Fibroblast of lung (primary cell): Measurements from ENCODE around the gene USP6NL. TPM values are rescaled to one million over a fixed set of nuclear protein-coding genes. Genes with fewer than 3 reads are reported as not detected.
"Not testable (repeated sequence)": the region's sequence is repeated elsewhere in the genome, so short reads cannot be mapped to it uniquely, and the experiment has no call there.

Source experiments
- DNase-seq, 2 donors: peaks; one replicate each; pipeline versions ENCODE4 v3.0.0 to v3.0.0-alpha.2; 2010; ENCODE audit warnings: low read depth in 2 of 2
- H2AFZ ChIP-seq: 2 replicates; pipeline ENCODE4 v1.5.1; 2012; ENCODE audit warnings: low read length, control low read depth, inconsistent platforms
- H3K27ac ChIP-seq: 2 replicates; pipeline ENCODE4 v1.5.1; 2011; ENCODE audit warnings: low read length, control low read depth; ENCODE audit not compliant: insufficient read depth
- H3K27me3 ChIP-seq: 2 replicates; pipeline ENCODE4 v1.5.1; 2011; ENCODE audit warnings: mild to moderate bottlenecking, low read length; ENCODE audit not compliant: control insufficient read depth, insufficient read depth
- H3K36me3 ChIP-seq: 2 replicates; pipeline ENCODE4 v1.5.1; 2011; ENCODE audit warnings: low read length; ENCODE audit not compliant: control insufficient read depth, insufficient read depth
- H3K4me1 ChIP-seq: 2 replicates; pipeline ENCODE4 v1.5.1; 2011; ENCODE audit warnings: low read length; ENCODE audit not compliant: control insufficient read depth, insufficient read depth; ENCODE audit errors: extremely low read depth
- H3K4me2 ChIP-seq: 2 replicates; pipeline ENCODE4 v1.5.1; 2011; ENCODE audit warnings: low read length, control low read depth; ENCODE audit not compliant: insufficient read depth; ENCODE audit errors: extremely low read depth
- H3K4me3 ChIP-seq, 4 experiments: fragments of 200-600 bp in 1 of 4; sonication (generic) in 1 of 4; replicated peaks in 1 of 4; 2 replicates each; pipeline ENCODE4 v1.5.1; 2011 to 2016; ENCODE audit warnings: low read length in 4 of 4, low read depth in 3 of 4, mild to moderate bottlenecking in 3 of 4, control low read depth in 2 of 4, inconsistent platforms in 1 of 4, mixed read lengths in 1 of 4; ENCODE audit not compliant: insufficient read depth in 1 of 4; ENCODE audit errors: control extremely low read depth in 1 of 4
- H3K79me2 ChIP-seq: 2 replicates; pipeline ENCODE4 v1.5.1; 2012; ENCODE audit warnings: mild to moderate bottlenecking, low read length, inconsistent platforms; ENCODE audit not compliant: control insufficient read depth, insufficient read depth
- H3K9ac ChIP-seq: 2 replicates; pipeline ENCODE4 v1.5.1; 2011; ENCODE audit warnings: mild to moderate bottlenecking, low read length, control low read depth; ENCODE audit not compliant: insufficient read depth
- H3K9me3 ChIP-seq: 2 replicates; pipeline ENCODE4 v1.5.1; 2012; ENCODE audit warnings: low read depth, low read length; ENCODE audit not compliant: control insufficient read depth, insufficient read depth
- H4K20me1 ChIP-seq: 2 replicates; pipeline ENCODE4 v1.5.1; 2011; ENCODE audit warnings: low read length; ENCODE audit not compliant: control insufficient read depth, insufficient read depth; ENCODE audit errors: extremely low read depth
- CTCF ChIP-seq, 2 donors: IDR thresholded peaks in 1 of 2; conservative IDR thresholded peaks in 1 of 2; 1 replicate in 1 of 2; 2 replicates in 1 of 2; pipeline ENCODE4 v1.5.1; 2011 to 2012; ENCODE audit warnings: low read length in 2 of 2, control low read depth in 1 of 2, inconsistent platforms in 1 of 2, low read depth in 1 of 2, mild to moderate bottlenecking in 1 of 2
- EZH2 ChIP-seq: IDR thresholded peaks from 2 replicates; pipeline ENCODE4 v1.5.1; 2012; ENCODE audit warnings: low read length, control low read depth, mild to moderate bottlenecking; ENCODE audit errors: missing control alignments
- polyA plus RNA-seq, 2 donors: library from polyadenylated mRNA; depleted of rRNA in 1 of 2; stranded (reverse) in 1 of 2; unstranded in 1 of 2; fragments of >200 nt; gene quantifications; 2 replicates each; pipeline ENCODE4 v1.2.1, GENCODE V29; 2011 to 2012; ENCODE audit warnings: missing spikeins in 1 of 2
- total RNA-seq: library from RNA; depleted of rRNA; stranded (reverse); fragments of >200 nt; gene quantifications from 2 replicates; pipeline ENCODE4 v1.2.1, GENCODE V29; 2014

The USP6NL gene
- total and polyA plus RNA-seq, 2 donors (not counting 1 experiment from before 2014, with no cell fraction given): 8.9 to 13.4 TPM

DNA sequence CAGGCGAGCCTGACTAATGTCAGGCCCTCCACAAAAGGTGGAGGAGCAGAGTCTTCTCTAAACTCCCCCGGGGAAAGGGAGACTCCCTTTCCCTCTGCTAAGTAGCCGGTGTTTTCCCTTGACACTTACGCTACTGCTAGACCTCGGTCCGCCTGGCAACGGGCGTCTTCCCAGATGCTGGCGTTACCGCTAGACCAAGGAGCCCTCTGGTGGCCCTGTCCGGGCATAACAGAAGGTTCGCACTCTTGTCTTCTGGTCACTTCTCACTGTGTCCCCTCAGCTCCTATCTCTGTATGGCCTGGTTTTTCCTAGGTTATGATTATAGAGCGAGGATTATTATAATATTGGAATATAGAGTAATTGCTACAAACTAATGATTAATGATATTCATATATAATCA lies 116.5 kb downstream of the USP6NL start:
- not testable (repeated sequence) for H3K79me2 ChIP-seq, H3K9ac ChIP-seq, H3K4me3 ChIP-seq, H3K27me3 ChIP-seq, H3K9me3 ChIP-seq, H3K36me3 ChIP-seq, H4K20me1 ChIP-seq, H2AFZ ChIP-seq, H3K4me2 ChIP-seq, H3K27ac ChIP-seq, H3K4me1 ChIP-seq
- peak; percentile 6 to 11 for DNase-seq
- TF ChIP-seq CTCF (conservative IDR thresholded peaks at IDR 0.05 in 1 of 2, IDR thresholded peaks at IDR 0.05 in 1 of 2; ENCODE audit: low read depth in 1 of 2, low read length in 2 of 2): peak; percentile 34 to 36

DNA sequence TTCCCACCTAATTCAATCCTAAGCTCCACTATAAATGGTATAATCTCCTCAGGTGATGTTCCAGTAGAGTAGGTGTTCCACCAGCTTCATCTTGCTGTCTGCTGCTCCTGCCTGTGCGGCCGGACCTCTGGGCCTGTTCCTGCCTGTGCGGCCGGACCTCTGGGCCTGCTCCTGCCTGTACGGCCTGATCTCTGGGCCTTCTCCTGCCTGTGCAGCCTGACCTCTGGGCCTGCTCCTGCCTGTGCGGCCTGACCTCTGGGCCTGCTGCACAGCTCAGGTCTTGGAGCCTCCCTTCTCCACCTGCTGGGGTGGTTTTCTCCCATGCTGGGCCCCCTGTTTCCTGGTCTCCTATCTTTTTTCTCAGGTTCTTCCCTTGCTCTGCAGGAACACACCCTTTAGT lies 117.8 kb downstream of the USP6NL start:
- H4K20me1 ChIP-seq: no peaks in the 10 kb centered on the region
- no peak for DNase-seq
- no peak overlapping the region for H3K4me3 ChIP-seq
- no peaks in the 10 kb centered on the region for H3K27me3 ChIP-seq
- no peak overlapping the region for H3K27ac ChIP-seq
- no peak overlapping the region for H2AFZ ChIP-seq
- no peaks in the 10 kb centered on the region for H3K4me1 ChIP-seq
- H3K9ac ChIP-seq: no peak overlapping the region
- no peaks in the 10 kb centered on the region for H3K79me2 ChIP-seq
- no peaks in the 10 kb centered on the region for H3K9me3 ChIP-seq
- H3K36me3 ChIP-seq: no peaks in the 10 kb centered on the region
- H3K4me2 ChIP-seq: no peak overlapping the region
- no peak for TF ChIP-seq CTCF (conservative IDR thresholded peaks at IDR 0.05 in 1 of 2, IDR thresholded peaks at IDR 0.05 in 1 of 2; ENCODE audit: low read depth in 1 of 2, low read length in 2 of 2)
- TF ChIP-seq EZH2: no peak

DNA sequence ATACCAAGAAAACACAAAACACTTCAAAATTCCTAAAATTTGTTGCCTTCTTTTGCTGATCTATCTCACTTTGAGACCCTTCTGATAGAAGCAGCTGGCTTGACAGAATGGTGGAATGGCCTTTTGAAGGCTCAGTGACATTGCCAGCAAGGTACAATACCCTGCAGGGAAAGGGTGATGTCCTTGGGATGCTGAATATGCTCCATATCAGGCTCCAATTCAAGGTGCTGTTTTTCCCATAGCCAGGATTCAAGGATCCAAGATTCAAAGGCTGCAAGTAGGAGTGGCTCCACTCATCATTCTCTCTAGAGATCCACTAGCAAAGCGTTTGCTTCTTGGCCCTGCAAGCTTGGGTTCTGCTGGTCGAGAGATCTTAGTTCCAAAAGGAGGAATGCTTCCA lies 120.4 kb downstream of the USP6NL start:
- H3K9ac ChIP-seq: no peak overlapping the region
- no peaks in the 10 kb centered on the region for H4K20me1 ChIP-seq
- no peak overlapping the region for H3K27ac ChIP-seq
- H3K27me3 ChIP-seq: no peaks in the 10 kb centered on the region
- TF ChIP-seq CTCF (conservative IDR thresholded peaks at IDR 0.05 in 1 of 2, IDR thresholded peaks at IDR 0.05 in 1 of 2; ENCODE audit: low read depth in 1 of 2, low read length in 2 of 2): no peak
- no peak for TF ChIP-seq EZH2
- no peak overlapping the region for H3K4me3 ChIP-seq
- no peaks in the 10 kb centered on the region for H3K9me3 ChIP-seq
- DNase-seq: no peak
- no peaks in the 10 kb centered on the region for H3K79me2 ChIP-seq
- no peak overlapping the region for H2AFZ ChIP-seq
- no peaks in the 10 kb centered on the region for H3K4me1 ChIP-seq
- no peak overlapping the region for H3K4me2 ChIP-seq
- no peaks in the 10 kb centered on the region for H3K36me3 ChIP-seq
